GM19468 (cell line): ENCODE measurements around the gene AKR1C8.
"Not testable (repeated sequence)": the region's sequence is repeated elsewhere in the genome, so short reads cannot be mapped to it uniquely, and the experiment has no call there.

Experiments
- ATAC-seq: cut with Tn5 transposase; IDR thresholded peaks from one replicate; pipeline ENCODE4 v1.9.1; 2021; ENCODE audit warnings: mild to moderate bottlenecking, moderate library complexity, moderate number of reproducible peaks; ENCODE audit not compliant: unreplicated experiment; ENCODE audit errors: extremely low read depth

The AKR1C8 gene

GRCh38 chr10:5175581-5175980 is 9.4 kb downstream of the AKR1C8 start:
- not testable (repeated sequence) for ATAC-seq

- ATAC-seq: no peak
Measured at GRCh38 chr10:5168897-5169420, 16.0 kb downstream of the AKR1C8 start.

- no peak for ATAC-seq
Measured at GRCh38 chr10:5165738-5166137, 19.2 kb downstream of the AKR1C8 start.

- ATAC-seq: no peak
Measured at GRCh38 chr10:5163487-5163886, 21.5 kb downstream of the AKR1C8 start.

- no peak for ATAC-seq
Measured at GRCh38 chr10:5159126-5159525, 25.8 kb downstream of the AKR1C8 start.

GRCh38 chr10:5157501-5157900 is 27.4 kb downstream of the AKR1C8 start:
- ATAC-seq: no peak

GRCh38 chr10:5155951-5156350 is 29.0 kb downstream of the AKR1C8 start:
- ATAC-seq: no peak

- ATAC-seq: no peak
Measured at GRCh38 chr10:5151076-5151475, 33.9 kb downstream of the AKR1C8 start.

- no peak for ATAC-seq
Measured at GRCh38 chr10:5148678-5149032, 36.3 kb downstream of the AKR1C8 start.

- no peak for ATAC-seq
Measured at GRCh38 chr10:5147981-5148677, 36.8 kb downstream of the AKR1C8 start.

- ATAC-seq: no peak
Measured at GRCh38 chr10:5147255-5147980, 37.5 kb downstream of the AKR1C8 start.

GRCh38 chr10:5146920-5147254 is 38.1 kb downstream of the AKR1C8 start:
- ATAC-seq: no peak

- no peak for ATAC-seq
Measured at GRCh38 chr10:5143137-5143536, 41.8 kb downstream of the AKR1C8 start.

GRCh38 chr10:5142199-5142598 is 42.8 kb downstream of the AKR1C8 start:
- ATAC-seq: no peak

GRCh38 chr10:5137699-5138098 is 47.3 kb downstream of the AKR1C8 start:
- not testable (repeated sequence) for ATAC-seq

GRCh38 chr10:5136468-5137087 is 48.4 kb downstream of the AKR1C8 start:
- no peak for ATAC-seq

GRCh38 chr10:5135581-5135980 is 49.4 kb downstream of the AKR1C8 start:
- no peak for ATAC-seq

- ATAC-seq: no peak
Measured at GRCh38 chr10:5125315-5126044, 59.5 kb downstream of the AKR1C8 start.

GRCh38 chr10:5123886-5124285 is 61.1 kb downstream of the AKR1C8 start:
- no peak for ATAC-seq

- not testable (repeated sequence) for ATAC-seq
Measured at GRCh38 chr10:5119997-5120396, 65.0 kb downstream of the AKR1C8 start.

GRCh38 chr10:5117026-5117425 is 67.9 kb downstream of the AKR1C8 start:
- no peak for ATAC-seq
